Tongue (tissue), 2 donors: ENCODE results near the gene CCL7. TPM values are rescaled to one million over a fixed set of nuclear protein-coding genes. Genes with fewer than 3 reads are reported as not detected.

Experiments
- DNase-seq: peaks from one replicate; pipeline ENCODE4 v3.0.0-alpha.2; 2015
- total RNA-seq: library from RNA; depleted of rRNA; stranded (reverse); fragments of >200 nt; gene quantifications from one replicate; pipeline ENCODE4 v1.2.3, GENCODE V29; 2014

CCL7 gene
- total RNA-seq, 1 donor from 2014 or later = not detected

- no peak for DNase-seq
Measured at GRCh38 chr17:34246881-34247280, 23.1 kb upstream of the CCL7 start.

DNA sequence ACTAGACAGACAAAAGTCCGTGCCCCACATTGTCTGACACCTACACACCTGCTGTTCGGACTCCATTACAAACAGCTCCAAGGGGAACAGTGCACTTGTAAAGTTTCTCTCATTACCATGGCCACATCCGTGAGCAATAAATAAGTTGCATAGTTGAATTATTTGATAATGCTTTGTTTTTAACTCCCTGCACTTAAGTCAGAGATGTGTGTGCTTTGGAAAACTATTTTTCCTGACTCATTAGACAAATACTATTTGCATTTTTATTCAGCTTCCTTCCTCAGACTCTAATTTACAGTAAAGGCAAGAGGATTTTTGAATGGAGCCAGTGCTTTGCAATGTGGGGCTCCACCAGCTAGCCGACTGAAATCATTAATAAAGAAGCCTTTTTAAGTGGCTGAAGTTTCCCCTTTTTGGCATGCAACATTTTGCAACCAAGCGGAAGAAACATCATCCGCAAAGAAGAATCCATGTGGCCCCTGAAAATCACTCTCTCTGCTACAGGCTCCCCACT lies 21.5 kb upstream of the CCL7 start:
- DNase-seq = no peak

DNA sequence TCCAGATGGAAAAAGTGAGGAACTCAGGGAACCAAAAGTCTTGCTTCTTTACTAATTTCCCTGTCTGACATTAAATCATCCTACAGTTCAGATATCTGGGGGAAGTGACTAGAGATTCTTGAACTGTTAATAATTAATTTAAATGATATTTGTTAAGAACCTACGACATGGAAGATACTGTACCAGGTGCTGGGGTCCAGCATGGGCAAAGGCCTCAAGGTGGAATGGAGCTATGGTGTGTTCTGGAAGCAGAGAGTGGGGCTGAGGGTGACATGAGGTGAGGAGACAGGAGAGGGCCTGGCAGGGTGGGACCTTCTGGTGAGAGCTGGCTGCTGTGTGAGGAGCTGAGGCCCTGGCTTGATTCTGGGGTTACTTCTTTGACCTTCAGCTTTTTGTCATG lies 21.0 kb upstream of the CCL7 start:
- DNase-seq = no peak

GRCh38 chr17:34249478-34249877 lies 20.5 kb upstream of the CCL7 start:
- DNase-seq = no peak

- no peak for DNase-seq
Measured at GRCh38 chr17:34251186-34251585, 18.8 kb upstream of the CCL7 start.

- DNase-seq = no peak
Measured at GRCh38 chr17:34252095-34252443, 18.0 kb upstream of the CCL7 start.

DNA sequence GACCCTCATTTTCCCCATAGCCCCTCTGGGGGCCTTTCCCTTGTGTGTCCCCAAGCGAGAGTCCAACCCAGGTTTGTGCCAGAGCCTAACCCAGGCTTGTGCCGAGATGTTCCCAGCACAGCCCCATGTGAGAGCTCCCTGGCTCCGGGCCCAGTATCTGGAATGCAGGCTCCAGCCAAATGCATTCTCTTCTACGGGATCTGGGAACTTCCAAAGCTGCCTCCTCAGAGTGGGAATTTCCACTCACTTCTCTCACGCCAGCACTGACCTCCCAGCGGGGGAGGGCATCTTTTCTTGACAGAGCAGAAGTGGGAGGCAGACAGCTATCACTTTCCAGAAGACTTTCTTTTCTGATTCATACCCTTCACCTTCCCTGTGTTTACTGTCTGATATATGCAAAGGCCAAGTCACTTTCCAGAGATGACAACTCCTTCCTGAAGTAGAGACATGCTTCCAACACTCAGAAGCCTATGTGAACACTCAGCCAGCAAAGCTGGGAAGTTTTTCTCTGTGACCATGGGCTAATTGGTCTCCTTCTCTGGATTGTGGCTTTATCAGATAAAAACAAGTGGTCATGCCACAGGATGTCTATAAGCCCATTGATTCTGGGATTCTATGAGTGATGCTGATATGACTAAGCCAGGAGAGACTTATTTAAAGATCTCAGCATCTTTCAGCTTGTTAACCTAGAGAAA lies 17.4 kb upstream of the CCL7 start:
- DNase-seq = peak; percentile 96

DNA sequence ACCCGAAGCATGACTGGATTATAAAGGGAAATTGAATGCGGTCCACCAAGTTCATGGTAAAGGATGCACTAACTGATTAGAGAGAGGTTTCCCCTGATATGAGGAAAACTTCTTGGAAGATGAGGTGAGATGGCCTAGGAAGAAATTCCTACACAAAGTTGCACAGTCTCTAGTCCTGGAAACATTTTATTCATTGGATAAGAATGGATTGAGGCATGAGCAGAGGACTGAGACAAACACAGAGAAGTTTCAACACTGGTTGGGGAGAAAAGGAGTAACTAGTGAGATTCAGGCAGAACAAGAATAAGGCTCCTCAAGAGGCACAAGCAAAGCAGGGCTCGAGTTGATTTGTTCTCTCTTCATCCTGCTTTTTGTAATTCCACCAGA lies 16.9 kb upstream of the CCL7 start:
- DNase-seq = no peak

GRCh38 chr17:34254146-34254545 lies 15.9 kb upstream of the CCL7 start:
- peak; percentile 53 for DNase-seq

DNA sequence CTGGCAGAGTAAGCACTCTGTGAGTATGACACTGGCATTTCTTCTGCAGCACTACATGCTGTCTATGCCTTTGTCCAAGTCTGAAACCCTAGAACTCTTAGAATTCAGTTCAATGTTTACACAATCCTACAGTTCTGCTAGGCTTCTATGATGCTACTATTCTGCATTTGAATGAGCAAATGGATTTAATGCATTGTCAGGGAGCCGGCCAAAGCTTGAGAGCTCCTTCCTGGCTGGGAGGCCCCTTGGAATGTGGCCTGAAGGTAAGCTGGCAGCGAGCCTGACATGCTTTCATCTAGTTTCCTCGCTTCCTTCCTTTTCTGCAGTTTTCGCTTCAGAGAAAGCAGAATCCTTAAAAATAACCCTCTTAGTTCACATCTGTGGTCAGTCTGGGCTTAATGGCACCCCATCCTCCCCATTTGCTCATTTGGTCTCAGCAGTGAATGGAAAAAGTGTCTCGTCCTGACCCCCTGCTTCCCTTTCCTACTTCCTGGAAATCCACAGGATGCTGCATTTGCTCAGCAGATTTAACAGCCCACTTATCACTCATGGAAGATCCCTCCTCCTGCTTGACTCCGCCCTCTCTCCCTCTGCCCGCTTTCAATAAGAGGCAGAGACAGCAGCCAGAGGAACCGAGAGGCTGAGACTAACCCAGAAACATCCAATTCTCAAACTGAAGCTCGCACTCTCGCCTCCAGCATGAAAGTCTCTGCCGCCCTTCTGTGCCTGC lies 15.2 kb upstream of the CCL7 start, which contains the start of gene CCL2:
Gene CCL2 (plus strand): TSS at position 635 of the 730 bp plus-strand sequence. CDS start 65 bp downstream, at position 700.
- DNase-seq = peak; percentile 93

GRCh38 chr17:34255381-34255732 lies 14.7 kb upstream of the CCL7 start:
- DNase-seq = peak; percentile 51

GRCh38 chr17:34255841-34256240 lies 14.2 kb upstream of the CCL7 start:
- DNase-seq = no peak

DNA sequence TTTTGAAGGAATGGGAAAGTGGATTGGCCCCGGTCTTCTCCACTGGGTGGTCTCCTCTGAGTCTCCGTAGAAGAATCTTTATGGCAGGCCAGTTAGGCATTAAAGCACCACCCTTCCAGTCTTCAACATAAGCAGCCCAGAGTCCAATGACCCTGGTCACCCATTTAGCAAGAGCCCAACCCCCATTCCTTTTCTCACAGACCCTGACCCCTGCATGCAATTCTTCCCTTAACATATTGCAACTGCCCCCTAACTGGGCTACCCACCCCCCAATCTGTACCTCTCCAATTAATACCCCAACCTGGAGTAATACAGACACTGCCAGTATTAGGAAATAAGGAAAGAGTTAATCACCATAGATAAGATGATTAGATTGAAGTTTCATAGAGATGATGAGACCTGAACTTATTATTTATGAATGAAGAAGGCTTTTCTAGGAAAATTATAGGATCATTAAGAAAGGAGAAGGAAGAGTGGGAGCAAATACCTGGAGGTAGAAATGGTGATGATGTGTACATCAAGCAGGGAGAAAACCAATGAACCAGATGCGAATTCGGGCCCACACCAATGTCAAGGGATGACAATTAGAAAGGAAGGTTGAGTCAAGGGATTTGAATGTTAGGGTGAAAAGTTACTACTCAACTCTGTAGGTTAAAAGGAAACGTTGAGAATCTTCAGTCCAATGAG lies 12.6 kb upstream of the CCL7 start:
- no peak for DNase-seq

DNA sequence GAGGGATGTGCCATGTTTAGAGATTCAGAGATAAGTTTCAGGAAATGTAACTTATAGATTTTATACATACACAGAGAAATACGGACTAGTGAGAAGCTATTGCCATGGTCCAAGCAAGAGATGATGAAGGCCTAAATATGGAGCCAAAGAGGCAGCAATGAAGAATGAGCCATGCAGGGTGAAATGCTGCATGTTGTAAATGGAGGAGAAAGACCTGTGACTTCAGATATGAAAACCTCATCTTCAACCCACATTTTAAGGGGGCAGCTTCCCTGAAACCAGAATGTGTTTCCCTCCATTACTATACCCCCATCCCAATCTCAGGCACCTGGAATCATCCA lies 12.1 kb upstream of the CCL7 start:
- DNase-seq = no peak

GRCh38 chr17:34259146-34259545 lies 10.9 kb upstream of the CCL7 start:
- DNase-seq = peak; percentile 77

DNA sequence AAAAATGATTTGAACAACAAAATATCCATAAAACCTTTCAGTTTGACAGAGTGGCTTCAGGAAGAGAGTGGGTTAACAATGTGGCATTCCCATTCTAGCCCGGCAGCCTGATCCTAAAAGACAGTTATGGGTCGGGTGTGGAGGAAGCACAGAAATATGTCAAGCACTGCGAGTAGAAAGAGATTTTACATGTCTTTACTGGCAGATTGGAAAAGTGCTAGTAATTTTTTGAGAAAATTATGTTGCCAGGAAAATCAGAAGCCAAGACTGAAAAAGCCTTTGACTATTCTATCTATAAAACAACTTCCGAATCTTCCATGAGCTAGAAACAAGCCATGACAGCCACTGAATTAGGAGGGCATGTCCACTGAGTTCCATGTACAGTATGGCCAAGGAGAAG lies 9.2 kb upstream of the CCL7 start:
- DNase-seq = no peak

DNA sequence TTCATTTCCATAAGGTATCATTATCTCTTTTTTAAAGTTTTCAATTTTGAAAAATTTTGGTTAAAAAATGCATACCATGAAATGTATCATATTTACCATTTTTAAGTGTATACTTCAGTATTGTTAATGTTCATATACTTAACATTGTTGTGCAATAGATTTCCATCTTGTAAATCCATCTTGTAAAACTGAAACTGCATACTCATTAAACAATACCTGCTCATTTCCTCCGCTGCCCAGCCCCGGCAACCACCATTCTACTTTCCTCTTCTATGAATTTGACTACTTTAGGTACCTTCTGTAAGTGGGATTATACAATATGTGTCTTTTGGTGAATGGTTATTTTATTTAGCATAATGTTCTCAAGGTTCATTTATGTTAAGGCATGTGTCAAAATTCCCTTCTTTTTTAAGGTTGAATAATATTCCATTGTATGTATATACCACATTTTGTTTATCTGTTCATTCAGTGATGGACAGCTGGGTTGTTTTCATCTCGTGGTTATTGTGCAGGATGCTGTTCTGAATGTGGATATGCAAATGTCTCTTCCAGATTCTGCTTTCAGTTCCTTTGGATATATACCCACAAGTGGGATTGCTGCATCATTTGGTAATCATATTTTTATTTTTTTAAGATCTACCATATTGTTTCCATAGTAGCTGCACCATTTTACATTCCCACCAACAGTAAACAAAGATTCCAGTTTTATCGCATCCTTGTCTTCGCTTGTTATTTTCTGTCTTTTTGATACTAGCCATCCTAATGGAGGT lies 8.3 kb upstream of the CCL7 start:
- DNase-seq = no peak

DNA sequence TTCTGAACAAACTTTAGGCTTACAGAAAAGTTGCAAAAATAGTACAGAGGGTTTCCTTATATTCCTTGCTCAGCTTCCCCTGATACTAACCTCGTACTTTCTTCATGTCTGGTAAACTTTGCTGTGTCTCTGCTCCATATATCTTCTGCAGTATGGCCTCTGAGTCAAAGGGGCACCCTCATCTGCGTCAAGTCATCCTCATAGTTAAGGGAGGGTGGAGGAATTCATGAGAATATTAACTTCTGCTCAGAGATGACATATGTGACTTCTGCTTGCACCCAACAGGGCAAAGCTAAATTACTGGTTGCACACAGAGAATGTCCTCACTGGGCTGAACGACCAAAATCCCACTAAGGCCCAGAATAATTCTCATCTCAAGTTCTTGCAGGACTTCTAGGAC lies 4.3 kb upstream of the CCL7 start:
- DNase-seq = no peak

- DNase-seq = peak; percentile 84
Measured at GRCh38 chr17:34275881-34276280, 5.9 kb downstream of the CCL7 start.

DNA sequence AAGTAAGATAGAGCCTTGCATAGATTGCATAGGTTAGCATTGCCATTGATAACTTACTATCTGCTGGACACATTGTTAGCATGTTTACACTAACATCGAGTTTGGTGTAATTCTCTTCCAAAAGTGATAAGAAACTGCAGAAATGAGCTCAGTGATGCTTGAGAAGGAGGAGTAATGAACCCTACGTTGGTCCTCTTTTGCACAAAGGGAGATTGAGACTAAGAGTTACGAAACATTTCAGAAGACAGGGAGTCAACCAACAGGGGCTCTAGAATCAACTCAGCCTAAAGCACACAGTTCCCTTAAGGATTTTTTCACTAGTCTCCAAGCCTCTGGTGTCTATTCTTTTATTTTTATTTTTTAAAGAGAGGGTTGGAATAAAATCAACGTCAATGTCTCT lies 6.8 kb downstream of the CCL7 start:
- no peak for DNase-seq

DNA sequence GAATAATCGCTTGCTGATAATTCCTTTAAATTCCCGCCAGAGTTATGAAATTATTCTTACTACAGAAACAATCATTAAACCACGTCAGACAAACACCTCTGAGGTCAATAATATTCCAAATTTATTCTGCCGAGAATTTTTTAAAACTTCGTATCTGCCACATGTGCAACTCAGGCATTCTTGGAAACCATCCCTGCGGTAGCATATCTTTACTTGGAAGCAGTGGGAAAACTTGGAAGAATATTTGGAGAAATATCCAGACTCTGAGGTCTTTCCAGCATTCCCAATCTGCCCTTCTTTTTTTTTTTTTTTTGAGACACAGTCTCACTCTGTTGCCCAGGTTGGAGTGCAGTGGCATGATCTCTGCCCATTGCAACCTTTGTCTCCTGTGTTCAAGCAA lies 13.6 kb downstream of the CCL7 start:
- no peak for DNase-seq

GRCh38 chr17:34285286-34285792 lies 15.3 kb downstream of the CCL7 start, which contains the start of gene CCL11:
CCL11 (plus strand) TSS chr17:34285742; CDS start chr17:34285809, 67 bp downstream.
- peak; percentile 54 for DNase-seq
